Measurements from ENCODE around the gene ISL2.

- TF ChIP-seq CTCF (IDR thresholded peaks at IDR 0.05; ENCODE audit: low read depth, low read length, missing input control), result no peak
- TF ChIP-seq, protein P1, sequence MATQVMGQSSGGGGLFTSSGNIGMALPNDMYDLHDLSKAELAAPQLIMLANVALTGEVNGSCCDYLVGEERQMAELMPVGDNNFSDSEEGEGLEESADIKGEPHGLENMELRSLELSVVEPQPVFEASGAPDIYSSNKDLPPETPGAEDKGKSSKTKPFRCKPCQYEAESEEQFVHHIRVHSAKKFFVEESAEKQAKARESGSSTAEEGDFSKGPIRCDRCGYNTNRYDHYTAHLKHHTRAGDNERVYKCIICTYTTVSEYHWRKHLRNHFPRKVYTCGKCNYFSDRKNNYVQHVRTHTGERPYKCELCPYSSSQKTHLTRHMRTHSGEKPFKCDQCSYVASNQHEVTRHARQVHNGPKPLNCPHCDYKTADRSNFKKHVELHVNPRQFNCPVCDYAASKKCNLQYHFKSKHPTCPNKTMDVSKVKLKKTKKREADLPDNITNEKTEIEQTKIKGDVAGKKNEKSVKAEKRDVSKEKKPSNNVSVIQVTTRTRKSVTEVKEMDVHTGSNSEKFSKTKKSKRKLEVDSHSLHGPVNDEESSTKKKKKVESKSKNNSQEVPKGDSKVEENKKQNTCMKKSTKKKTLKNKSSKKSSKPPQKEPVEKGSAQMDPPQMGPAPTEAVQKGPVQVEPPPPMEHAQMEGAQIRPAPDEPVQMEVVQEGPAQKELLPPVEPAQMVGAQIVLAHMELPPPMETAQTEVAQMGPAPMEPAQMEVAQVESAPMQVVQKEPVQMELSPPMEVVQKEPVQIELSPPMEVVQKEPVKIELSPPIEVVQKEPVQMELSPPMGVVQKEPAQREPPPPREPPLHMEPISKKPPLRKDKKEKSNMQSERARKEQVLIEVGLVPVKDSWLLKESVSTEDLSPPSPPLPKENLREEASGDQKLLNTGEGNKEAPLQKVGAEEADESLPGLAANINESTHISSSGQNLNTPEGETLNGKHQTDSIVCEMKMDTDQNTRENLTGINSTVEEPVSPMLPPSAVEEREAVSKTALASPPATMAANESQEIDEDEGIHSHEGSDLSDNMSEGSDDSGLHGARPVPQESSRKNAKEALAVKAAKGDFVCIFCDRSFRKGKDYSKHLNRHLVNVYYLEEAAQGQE (IDR thresholded peaks at IDR 0.05), result no peak
- TF ChIP-seq TAF1 (conservative IDR thresholded peaks at IDR 0.05), result no peak
- no peak for TF ChIP-seq RAD21 (IDR thresholded peaks at IDR 0.05)
- TF ChIP-seq, protein P2, sequence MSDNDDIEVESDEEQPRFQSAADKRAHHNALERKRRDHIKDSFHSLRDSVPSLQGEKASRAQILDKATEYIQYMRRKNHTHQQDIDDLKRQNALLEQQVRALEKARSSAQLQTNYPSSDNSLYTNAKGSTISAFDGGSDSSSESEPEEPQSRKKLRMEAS (IDR thresholded peaks at IDR 0.05), result no peak
Measured at GRCh38 chr15:76340198-76340802, 3.7 kb downstream of the ISL2 start.
